HPDE6-E6E7 (cell line): ENCODE data around the gene MIGA2.
"Not testable (repeated sequence)": the region's sequence is repeated elsewhere in the genome, so short reads cannot be mapped to it uniquely, and the experiment has no call there.

Experiments
- DNase-seq: peaks from one replicate; pipeline ENCODE4 v3.0.0; 2011; ENCODE audit warnings: missing footprints; ENCODE audit errors: extremely low spot score

The MIGA2 gene

GRCh38 chr9:129101279-129101678, 64.9 kb downstream of the MIGA2 start:
- no peak for DNase-seq

GRCh38 chr9:129102095-129102525, 65.7 kb downstream of the MIGA2 start:
- DNase-seq = no peak

DNA sequence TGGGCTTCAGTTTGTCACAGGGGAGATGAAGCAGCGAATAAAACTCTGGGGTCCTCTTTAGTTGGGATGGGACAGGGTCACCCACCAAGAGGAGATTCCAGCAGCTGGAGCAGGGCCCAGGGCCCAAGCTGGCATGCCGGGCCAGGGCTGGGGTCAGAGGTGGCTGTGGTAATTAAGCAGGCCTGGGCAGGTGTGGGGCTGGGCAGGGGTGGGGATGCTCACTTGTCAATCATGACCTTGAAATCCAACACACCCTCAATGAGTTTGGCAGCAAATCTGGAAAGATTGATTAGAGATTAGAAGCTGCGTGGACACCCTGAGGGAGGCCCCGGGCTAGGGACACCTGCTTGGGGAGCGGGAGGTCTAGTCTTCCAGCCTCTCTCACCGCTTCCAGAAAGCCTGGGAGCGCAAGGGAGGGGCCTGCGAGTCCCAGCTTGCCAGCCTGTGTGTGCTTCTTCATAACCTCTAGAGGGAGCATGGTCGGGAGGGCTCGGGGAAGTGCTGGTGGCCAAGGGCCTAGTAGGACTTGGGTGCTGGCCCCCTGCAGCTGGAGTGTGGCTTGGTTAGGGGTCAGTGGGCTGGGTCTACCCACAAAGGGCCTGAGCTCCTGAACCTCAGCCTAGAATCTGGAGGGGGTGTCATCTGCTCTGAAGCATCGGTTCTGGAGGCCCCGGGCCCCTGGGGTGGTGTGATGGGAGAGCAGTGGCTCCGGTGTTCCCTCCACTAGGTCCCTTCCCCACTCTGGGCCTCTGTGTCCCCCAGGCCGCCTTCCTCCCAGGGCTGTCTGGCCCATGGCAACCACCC, 66.6 kb downstream of the MIGA2 start:
- peak; percentile 87 for DNase-seq

- DNase-seq = no peak
Measured at GRCh38 chr9:129103595-129103965, 67.2 kb downstream of the MIGA2 start.

DNA sequence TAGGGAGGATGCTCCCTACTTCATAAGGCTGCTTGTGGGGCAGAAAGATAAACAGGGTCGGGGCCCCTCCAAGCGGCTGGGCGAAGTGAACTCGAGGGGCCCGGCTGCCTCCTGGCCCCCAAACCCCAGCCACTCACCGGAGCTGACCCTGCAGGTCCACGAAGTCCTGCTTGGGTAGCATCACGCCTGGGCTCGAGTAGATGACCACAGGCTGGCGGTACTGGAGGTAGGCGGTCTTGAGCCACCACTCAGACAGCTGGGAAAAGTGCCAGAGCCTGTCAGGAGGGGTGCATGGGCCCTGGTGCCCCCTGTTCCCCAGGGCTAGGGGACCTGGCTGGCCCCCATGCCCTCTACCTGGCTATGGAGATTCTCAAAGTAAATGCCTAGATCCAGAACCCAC, 67.6 kb downstream of the MIGA2 start:
- no peak for DNase-seq

- no peak for DNase-seq
Measured at GRCh38 chr9:129105857-129106694, 69.7 kb downstream of the MIGA2 start.

GRCh38 chr9:129107651-129108050, 71.2 kb downstream of the MIGA2 start:
- DNase-seq = no peak

DNA sequence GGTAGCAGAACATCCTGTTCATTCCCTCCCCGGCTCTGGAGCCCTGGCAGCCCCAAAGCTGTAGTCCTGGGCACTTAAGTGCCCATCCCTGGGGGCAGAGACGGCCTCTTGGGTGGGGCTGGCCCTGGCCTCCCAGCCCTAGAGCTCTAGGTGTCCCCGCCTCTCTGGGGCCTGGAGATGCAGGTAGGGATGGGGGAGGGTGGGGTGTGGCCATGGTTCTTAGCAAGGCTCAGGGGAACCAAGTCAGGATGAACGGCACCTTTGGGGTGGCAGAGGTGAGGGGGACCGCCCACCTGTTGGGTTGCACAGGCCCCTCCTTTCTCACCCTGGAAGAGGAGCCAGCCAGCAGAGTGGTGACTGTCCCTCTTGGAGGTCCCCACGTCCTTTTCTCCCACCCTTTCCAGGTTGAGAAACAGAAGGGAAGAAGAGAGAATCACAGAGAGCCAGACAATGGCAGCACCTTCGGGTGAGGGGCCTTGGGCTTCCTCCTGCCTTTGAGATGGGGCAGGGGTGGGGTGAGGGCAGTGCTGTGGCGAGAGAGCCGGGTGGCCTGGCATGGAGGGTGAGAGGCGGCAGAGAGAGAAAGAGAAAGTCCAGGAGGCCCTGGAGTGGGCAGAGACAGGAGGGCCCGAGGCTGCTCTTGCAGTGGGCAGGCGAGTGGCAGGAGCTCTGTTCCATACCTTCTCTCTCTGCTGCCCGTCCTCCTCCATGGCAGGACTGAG, 71.8 kb downstream of the MIGA2 start:
- DNase-seq = no peak

GRCh38 chr9:129108805-129109536, 72.5 kb downstream of the MIGA2 start:
- DNase-seq = no peak

DNA sequence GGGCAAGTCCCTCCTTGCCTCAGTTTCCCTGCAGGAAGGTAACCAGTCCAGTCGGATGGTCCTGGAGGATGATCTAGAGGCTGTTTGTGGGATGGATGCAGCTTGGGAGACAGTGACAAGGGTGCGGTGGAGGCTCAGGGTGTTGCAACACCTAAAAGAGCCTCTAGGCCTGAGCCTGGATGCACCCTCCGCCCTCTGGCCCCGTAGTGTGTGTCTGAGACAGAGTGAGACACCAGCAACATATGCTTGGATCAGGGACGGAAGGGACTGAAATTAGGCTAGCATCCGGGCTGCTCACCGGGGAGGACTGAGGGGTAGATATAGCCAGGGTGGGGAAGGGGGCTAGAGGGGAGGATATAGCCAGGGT, 73.1 kb downstream of the MIGA2 start:
- peak; percentile 25 for DNase-seq

DNA sequence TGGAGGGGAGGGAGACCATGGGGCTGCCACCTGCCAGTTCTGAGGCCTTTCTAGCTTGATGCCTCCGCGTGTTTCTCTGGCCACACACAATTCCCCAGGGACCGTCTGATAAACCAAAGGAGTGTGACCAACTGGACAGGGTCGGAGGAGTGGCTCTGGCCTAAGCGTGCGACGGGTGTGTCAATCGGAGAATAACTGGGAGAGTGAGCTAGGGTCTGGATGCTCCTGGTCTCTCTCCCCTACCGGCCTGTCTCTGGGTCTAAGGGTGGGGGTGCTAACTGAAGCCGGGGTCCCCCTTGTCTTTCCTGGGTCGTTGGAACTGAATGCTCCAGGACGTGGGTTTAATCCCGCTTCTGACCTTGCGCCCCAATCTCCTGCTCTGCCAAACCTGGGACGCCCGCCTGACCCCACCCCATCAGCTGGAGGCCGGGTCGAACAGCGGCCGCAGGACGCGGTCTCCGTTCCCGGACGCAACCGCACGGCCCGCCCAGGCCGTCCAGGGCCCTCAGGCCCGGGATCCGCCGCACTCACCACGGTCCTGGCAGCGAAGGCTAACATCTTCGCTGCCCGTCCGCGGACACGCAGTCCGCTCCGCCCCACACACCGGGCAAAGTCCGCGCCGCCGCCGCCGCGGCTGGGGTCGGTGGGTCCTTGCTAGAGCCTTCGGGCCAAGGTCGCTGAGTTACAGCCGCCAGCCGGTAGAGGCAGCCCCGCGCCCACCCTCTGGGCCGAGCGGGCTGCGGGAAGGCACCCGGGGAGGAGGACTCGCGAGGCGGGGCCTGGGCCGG, 73.7 kb downstream of the MIGA2 start:
- DNase-seq = peak; percentile 20

- peak; percentile 98 for DNase-seq
Measured at GRCh38 chr9:129110740-129111527, 74.5 kb downstream of the MIGA2 start, which contains the start of the genes CRAT and PTPA. Gene CRAT, minus strand, starts transcription at chr9:129110793. Its CDS starts 284 bp downstream, at chr9:129110509. Gene PTPA, plus strand, starts transcription at chr9:129111415. Its CDS starts 186 bp downstream, at chr9:129111601.

DNA sequence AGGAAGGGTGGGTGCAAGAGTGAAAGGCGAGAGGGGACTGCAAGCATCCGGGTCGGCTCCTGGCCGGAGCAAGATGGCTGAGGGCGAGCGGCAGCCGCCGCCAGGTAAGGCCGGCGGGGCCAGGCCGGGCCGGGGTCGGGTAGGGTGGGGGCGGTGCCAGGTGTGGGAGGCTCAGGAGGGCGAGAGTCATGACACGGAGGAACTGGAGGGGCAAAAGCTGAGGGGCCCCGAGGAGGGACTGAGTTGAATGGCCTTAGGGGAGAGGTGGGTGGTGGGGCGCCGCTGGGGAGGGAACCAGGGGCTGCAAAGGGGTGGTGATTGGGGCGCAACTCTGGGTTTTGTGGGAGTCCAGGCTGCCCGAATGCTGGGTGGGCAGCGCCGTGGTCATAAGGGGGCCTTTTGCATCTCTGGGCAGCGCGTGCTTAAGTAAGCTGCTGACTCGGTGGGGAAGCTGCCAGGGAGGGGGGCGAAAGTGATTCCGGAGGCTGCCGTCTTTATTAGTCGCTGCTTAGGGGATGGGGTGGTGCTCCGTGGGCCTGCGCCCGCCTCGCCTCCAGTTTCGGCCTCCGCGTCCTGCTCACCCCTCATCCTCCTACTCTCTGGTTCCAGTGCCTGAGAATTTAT, 75.2 kb downstream of the MIGA2 start:
- DNase-seq = peak; percentile 38

GRCh38 chr9:129112526-129112925, 76.1 kb downstream of the MIGA2 start:
- not testable (repeated sequence) for DNase-seq

DNA sequence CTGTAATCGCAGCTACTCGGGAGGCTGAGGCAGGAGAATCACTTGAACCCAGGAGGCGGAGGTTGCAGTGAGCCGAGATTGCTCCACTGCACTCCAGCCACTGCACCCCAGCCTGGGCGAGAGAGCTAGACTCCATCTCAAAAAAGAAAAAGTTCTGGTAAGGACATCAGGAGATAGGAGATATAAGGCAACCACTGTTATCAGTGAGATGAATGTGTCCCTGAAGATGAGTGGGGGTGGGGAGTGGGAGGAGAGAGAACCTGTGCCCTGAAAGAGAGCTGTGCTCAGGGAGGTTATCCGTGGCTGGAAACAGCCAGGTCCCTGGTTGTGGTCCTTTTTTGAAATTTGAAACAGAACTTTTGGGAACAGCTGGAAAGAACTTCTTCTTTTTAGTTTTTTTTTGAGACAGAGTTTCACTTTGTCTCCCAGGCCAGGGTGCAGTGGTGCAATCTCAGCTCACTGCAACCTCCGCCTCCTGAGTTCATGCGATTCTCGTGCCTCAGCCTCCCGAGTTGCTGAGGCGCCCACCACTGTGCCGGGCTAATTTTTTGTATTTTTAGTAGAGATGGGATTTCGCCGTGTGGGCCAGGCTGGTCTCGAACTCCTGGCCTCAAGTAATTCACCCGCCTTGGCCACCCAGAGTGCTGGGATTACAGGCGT, 77.3 kb downstream of the MIGA2 start:
- no peak for DNase-seq

GRCh38 chr9:129118799-129119198, 82.4 kb downstream of the MIGA2 start:
- no peak for DNase-seq

DNA sequence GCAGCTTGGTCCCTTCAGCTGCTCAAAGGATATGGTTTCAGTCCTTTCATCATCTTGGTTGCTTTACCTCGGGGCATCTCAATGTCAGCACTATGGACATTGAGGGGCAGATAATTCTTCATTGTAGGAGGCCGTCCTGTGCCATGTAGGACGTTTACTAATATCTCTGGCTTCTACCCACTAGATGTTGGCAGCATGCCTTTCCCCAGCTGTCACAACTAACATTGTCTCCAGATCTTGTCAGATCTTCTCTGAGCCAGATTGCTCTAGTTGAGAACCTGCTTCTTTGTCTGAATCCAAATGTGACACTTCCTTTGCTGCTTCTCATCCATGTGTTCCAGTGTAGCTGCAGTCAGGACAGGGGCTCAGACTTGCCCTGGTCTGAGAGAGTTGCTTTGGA, 85.1 kb downstream of the MIGA2 start:
- DNase-seq = no peak
